IPS-18a (cell line): Measurements from ENCODE around the gene SYNGR4.
A peak's percentile ranks its signal among the peaks of the same experiment; 100 is the strongest.
"Not testable (repeated sequence)": the region's sequence is repeated elsewhere in the genome, so short reads cannot be mapped to it uniquely, and the experiment has no call there.

Experiments
- H3K27ac ChIP-seq: one replicate; pipeline ENCODE4 v1.5.1; 2013; ENCODE audit warnings: low read length
- H3K27me3 ChIP-seq: one replicate; pipeline ENCODE4 v1.6.1; 2013; ENCODE audit warnings: mild to moderate bottlenecking, low read length; ENCODE audit not compliant: control insufficient read depth, insufficient read depth
- H3K36me3 ChIP-seq: one replicate; pipeline ENCODE4 v1.6.1; 2013; ENCODE audit warnings: low read depth, low read length; ENCODE audit not compliant: control insufficient read depth
- H3K4me1 ChIP-seq: one replicate; pipeline ENCODE4 v1.6.1; 2013; ENCODE audit warnings: low read depth, low read length; ENCODE audit not compliant: control insufficient read depth
- H3K4me3 ChIP-seq: one replicate; pipeline ENCODE4 v1.5.1; 2013; ENCODE audit warnings: low read length
- H3K9ac ChIP-seq: one replicate; pipeline ENCODE4 v1.6.1; 2013; ENCODE audit warnings: mild to moderate bottlenecking, low read length, moderate library complexity
- H3K9me3 ChIP-seq: one replicate; pipeline ENCODE4 v1.6.1; 2013; ENCODE audit warnings: low read depth, low read length; ENCODE audit not compliant: control insufficient read depth

SYNGR4 gene, protein sequence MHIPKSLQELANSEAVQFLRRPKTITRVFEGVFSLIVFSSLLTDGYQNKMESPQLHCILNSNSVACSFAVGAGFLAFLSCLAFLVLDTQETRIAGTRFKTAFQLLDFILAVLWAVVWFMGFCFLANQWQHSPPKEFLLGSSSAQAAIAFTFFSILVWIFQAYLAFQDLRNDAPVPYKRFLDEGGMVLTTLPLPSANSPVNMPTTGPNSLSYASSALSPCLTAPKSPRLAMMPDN

DNA sequence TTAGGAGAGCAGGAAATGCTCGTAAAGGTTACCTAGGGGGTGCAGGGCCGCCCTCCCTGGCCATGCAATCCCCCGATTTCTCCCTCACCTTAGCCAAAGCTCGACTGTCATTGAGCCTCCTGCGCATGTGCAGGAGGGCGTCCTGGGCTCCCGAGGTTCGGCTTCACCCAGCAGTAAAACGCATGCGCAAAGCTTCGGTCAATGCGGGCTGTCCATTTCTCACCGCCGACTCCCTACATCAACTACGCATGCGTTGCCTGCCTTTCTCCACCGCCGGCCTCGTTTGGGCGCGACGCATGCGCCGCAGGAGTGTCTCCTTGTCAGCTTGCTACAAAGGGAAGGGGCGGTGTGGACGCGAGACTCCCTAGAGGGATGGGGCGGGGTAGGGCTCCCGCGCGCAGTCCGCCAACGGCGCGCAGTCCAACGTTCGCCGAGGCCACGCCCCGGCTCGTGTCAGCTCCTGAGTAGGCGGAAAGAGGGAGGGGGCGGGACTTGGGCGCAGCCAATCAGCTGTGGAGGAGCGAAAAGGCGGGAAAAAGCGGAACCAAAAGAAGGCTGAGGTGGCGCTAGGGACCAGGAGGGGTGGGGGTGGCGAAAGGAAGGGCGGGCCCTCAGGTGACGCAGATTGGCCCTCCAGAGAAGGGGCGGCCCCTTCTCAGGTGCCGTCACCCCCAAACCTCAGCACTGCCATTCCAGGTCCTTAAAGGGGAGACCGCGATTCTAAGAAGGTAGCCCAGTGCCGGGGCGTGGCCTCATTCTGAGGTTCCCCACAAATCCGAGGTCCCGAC, at the start of gene SYNGR4, which contains the start of gene TMEM143:
Gene SYNGR4 (plus strand): TSS at position 558 of the 788 bp plus-strand sequence. CDS start 1,476 bp downstream, outside the sequence.
Gene TMEM143 (minus strand): TSS at position 131 of the 788 bp plus-strand sequence. CDS start 20 bp downstream, at position 111.
- Histone ChIP-seq H3K4me3 (peak within 1 kb of the TSS; percentile 76), H3K27me3 (no peaks in the 10 kb centered on the region), H3K4me1 (peaks cover 3% of the 10 kb centered on the region), H3K27ac (peak within 1 kb of the TSS; percentile 72), H3K9ac (peak within 1 kb of the TSS; percentile 82), H3K9me3 (no peaks in the 10 kb centered on the region), H3K36me3 (no peaks in the 10 kb centered on the region)

DNA sequence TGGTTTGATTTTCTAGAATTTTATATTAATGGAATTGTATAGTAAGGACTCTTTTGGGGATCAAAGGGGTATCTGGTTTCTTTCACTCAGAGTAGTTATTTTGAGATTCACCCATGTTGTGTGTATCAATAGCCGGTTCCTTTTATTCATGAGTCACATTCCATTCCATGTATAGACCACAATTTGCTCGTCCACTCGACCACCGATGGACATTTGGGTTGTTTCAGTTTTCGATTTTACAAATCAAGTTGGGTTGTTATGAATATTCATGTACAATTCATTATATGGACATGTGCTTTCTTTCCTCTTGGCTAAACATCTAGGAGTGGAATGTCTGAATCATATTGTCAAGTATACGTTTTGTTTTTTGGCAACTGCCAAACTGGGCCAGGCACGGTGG, 48.5 kb upstream of the SYNGR4 start:
- no peak overlapping the region for H3K4me3 ChIP-seq
- no peaks in the 10 kb centered on the region for H3K27me3 ChIP-seq
- no peaks in the 10 kb centered on the region for H3K36me3 ChIP-seq
- peaks cover 6% of the 10 kb centered on the region for H3K4me1 ChIP-seq
- H3K9ac ChIP-seq: no peak overlapping the region
- H3K27ac ChIP-seq: no peak overlapping the region
- H3K9me3 ChIP-seq: no peaks in the 10 kb centered on the region

DNA sequence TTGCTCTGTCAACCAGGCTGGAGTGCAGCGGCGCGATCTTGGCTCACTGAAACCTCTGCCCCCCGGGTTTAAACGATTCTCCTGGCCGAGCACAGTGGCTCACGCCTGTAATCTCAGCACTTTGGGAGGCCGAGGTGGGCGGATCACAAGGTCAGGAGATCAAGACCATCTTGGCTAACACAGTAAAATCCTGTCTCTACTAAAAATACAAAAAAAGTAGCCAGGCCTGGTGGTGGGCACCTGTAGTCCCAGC, 46.5 kb upstream of the SYNGR4 start:
- not testable (repeated sequence) for H3K27ac ChIP-seq, H3K36me3 ChIP-seq, H3K27me3 ChIP-seq, H3K9ac ChIP-seq, H3K4me3 ChIP-seq, H3K9me3 ChIP-seq
- peaks cover 11% of the 10 kb centered on the region for H3K4me1 ChIP-seq

DNA sequence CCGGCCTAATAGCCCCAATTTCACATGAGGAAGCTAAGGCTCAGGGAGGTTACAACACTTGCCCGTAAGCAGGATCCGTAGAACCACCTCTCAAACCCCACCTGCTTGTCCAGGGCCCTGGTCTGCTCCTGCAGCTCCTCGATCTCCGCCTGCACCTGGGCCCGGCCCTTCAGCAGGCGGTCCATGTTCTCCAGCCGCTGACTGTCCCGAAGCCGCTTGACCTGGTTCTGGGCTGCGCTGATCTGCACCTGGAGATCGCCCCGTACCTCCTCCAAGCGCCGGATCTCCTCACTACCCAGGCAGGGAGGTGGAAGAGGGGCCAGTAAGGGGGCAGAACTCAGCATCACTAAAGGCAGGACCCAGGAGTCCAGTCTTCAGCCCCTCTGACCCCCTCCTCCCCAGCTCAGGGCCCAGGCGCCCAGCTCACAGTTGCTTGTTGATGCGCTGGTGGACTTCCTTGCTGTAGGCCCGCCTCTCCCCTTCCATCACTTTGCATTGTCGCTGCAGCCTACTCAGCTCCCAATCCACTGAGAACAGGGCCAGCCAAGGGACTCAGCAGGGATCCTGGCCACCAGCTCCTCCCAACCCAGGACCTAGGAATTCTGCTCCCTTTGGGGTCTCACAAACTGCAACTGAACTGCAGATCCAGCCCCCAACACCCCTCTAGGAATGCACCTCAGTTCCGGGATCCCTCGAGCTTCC, 45.7 kb upstream of the SYNGR4 start:
- peaks cover 11% of the 10 kb centered on the region for H3K4me1 ChIP-seq
- H3K27ac ChIP-seq: no peak overlapping the region
- no peaks in the 10 kb centered on the region for H3K27me3 ChIP-seq
- H3K36me3 ChIP-seq: no peaks in the 10 kb centered on the region
- no peaks in the 10 kb centered on the region for H3K9me3 ChIP-seq
- H3K9ac ChIP-seq: no peak overlapping the region
- no peak overlapping the region for H3K4me3 ChIP-seq

DNA sequence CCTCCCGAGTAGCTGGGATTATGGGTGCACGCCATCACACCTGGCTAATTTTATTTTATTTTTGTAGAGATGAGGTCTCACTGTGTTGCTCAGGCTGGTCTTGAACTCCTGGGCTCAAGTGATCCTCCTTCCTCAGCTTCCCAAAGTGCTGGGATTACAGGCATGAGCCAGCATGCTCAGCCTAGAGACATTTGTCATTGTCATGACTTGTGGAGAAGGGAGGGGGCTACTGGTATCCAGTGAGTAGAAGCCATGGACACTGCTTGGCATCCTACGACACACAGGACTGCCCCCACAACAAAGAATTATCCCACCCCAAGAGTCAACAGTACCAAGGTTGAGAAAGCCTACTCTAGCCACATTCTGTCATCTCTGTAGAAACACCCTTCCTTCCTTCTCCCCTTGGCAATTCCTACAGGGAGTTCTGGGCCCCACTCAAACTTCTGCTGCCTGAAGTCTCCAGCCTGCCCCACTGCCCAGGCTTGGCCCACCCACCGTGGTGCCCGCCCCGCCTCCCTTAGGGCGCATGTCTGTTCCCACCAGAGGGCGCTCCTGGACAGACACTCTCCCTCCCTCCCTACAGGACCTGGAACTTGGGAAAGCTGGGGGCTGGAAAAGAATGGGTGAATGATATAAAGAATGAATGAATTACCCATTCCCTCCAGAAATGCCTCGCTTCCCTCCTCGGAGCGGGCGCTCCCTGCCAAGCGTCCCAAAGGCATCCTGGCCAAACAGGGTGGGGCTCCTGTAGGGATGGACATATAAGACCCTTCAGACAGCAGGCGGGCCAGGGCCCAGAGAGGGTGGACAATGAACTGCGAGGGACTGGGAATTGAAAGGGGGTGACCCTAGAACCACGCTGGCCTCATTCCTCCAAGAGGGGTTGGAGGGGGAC, 44.3 kb upstream of the SYNGR4 start:
- no peaks in the 10 kb centered on the region for H3K9me3 ChIP-seq
- peak overlapping the region; percentile 18 for H3K4me3 ChIP-seq
- H3K36me3 ChIP-seq: no peaks in the 10 kb centered on the region
- no peak overlapping the region for H3K27ac ChIP-seq
- H3K4me1 ChIP-seq: peaks cover 11% of the 10 kb centered on the region
- H3K27me3 ChIP-seq: no peaks in the 10 kb centered on the region
- peak overlapping the region; percentile 83 for H3K9ac ChIP-seq

DNA sequence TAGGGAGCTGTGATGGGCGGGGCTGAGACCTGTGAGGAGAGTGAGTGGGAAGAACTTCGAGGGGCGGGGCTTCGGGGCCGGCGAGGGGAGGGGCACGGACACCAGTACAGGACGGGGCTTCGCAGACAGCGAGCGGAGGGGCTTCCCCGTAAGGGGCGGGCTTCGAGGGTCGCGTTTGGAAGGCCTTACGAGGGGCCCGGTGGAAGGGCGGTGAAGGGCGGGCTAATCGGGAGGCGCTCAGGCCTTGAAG, 42.9 kb upstream of the SYNGR4 start:
- Histone ChIP-seq H3K36me3 (no peaks in the 10 kb centered on the region), H3K9me3 (no peaks in the 10 kb centered on the region), H3K9ac (peak overlapping the region; percentile 83), H3K27me3 (no peaks in the 10 kb centered on the region), H3K4me1 (peaks cover 18% of the 10 kb centered on the region), H3K27ac (peak overlapping the region; percentile 86), H3K4me3 (peak overlapping the region; percentile 79)

DNA sequence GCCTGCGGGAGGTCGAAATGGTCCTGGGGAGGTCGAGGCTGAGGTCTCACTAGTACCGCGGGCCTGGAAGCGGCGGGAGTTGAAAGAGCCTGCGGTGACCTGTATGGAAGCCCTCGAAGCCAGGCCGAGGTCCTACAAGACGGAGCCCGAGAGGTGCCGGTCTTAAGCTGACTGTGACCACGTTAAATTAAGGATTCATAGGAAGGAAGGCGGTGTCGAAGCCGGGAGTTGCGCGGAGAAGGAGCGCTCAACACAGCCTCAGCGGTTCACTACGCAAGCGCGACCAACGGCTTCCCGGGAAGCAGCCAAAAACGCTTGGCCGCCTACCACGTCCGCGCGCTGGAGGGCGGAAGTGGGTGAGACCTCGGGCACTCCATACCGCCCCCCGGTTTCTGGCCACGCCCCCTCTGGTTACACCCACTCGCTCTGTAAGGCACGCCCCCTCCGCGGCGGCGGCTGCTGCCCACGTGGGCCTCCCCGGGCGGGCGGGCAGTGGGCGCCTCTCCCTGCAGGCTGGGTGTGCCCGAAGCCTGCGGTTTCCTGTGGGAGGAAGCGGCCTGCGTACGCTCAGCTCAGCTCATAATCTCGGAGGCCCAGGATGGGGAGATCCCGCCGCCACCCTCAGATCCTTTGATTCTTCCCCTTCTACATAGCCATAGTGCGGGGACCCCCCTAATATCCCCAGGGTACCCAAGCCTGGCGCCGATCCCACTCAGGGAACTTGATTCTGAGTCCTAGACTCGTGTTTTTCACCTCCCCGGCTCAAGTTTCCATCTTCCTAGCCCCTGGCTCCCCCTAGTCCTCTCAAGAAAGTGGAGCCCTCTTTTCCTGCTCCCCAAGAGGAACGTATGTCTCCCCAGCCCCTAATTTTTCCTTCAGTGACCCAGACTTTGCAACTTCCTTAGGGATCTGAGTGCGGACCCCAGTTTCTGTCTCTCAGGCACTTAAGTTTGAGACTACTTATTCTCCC, 42.3 kb upstream of the SYNGR4 start:
- peak overlapping the region; percentile 83 for H3K9ac ChIP-seq
- no peaks in the 10 kb centered on the region for H3K9me3 ChIP-seq
- no peaks in the 10 kb centered on the region for H3K36me3 ChIP-seq
- no peaks in the 10 kb centered on the region for H3K27me3 ChIP-seq
- peak overlapping the region; percentile 79 for H3K4me3 ChIP-seq
- peak overlapping the region; percentile 86 for H3K27ac ChIP-seq
- H3K4me1 ChIP-seq: peaks cover 18% of the 10 kb centered on the region

DNA sequence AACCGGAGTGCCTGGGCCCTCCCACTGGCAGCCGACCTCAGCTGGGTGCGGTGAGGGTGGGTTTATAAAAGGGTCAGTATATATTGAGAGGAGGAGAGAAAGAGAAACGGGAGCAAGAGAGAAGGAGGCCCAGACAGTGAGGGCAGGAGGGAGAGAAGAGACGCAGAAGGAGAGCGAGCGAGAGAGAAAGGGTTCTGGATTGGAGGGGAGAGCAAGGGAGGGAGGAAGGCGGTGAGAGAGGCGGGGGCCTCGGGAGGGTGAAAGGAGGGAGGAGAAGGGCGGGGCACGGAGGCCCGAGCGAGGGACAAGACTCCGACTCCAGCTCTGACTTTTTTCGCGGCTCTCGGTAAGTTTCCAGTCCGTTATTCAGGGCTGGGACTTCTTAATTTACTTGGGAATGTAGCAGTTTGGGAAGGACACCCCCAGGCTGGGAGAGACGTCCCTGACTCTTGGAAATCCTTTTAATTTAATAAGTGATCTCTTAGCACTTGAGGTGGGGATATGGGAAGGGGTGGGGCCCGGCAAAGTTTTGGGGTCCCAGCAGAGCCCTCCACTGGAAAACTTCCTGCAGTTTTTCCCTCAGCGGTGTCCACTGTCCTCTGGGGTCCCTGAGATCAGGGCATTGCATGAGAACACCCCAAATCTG, 38.8 kb upstream of the SYNGR4 start, which contains the start of gene EMP3:
Gene EMP3 (plus strand): TSS at position 288 of the 646 bp plus-strand sequence. CDS start 1,293 bp downstream, outside the sequence.
- Histone ChIP-seq H3K4me1 (peaks cover 12% of the 10 kb centered on the region), H3K9ac (peak within 1 kb of the TSS; percentile 62), H3K9me3 (no peaks in the 10 kb centered on the region), H3K4me3 (peak within 1 kb of the TSS; percentile 59), H3K36me3 (no peaks in the 10 kb centered on the region), H3K27ac (no peak within 1 kb of the TSS), H3K27me3 (no peaks in the 10 kb centered on the region)

DNA sequence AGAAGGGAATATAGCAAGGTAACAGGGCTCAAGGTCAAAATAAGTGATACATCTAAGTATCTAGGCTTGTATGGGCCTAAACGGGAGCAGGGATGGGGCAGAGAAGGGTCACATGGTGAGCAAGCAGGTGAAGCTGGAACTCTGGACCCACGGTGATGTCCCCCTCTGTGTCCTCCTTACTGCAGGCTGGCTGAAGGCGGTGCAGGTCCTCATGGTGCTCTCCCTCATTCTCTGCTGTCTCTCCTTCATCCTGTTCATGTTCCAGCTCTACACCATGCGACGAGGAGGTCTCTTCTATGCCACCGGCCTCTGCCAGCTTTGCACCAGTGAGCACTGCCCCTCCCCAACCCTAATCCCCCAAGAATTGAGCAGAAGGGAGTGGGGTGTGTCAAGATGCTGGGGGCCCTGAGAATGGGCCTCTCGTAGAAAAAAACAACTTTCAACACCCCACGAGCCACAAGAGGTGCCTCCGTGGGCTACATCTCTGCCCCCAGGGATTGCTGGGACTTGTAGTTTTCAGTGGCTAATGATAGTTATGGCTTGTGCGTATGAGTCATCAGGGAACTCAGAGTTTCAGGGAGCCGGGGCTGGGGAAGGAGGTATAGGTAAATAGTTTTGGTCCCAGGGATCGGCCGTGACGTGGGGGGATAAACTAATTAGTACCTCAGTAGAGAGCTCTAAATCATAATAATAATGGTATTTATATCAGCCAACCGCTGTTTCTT, 34.8 kb upstream of the SYNGR4 start:
- H3K27ac ChIP-seq: no peak overlapping the region
- peak overlapping the region; percentile 57 for H3K4me3 ChIP-seq
- H3K9me3 ChIP-seq: no peaks in the 10 kb centered on the region
- H3K27me3 ChIP-seq: no peaks in the 10 kb centered on the region
- no peaks in the 10 kb centered on the region for H3K36me3 ChIP-seq
- peaks cover 13% of the 10 kb centered on the region for H3K4me1 ChIP-seq
- H3K9ac ChIP-seq: no peak overlapping the region
